Measurements from ENCODE around the gene SBF2.

GRCh38 chr11:10222399-10222798 is 71.6 kb downstream of the SBF2 start:
- TF ChIP-seq ZNF384 (IDR thresholded peaks at IDR 0.05) (no peak), FOXK2 (IDR thresholded peaks at IDR 0.05) (no peak), FOXM1 (IDR thresholded peaks at IDR 0.05; ENCODE audit: borderline replicate concordance) (no peak), SP1 (IDR thresholded peaks at IDR 0.05) (no peak), SUZ12 (IDR thresholded peaks at IDR 0.05) (no peak), NFRKB (IDR thresholded peaks at IDR 0.05) (no peak), ELF4 (IDR thresholded peaks at IDR 0.05) (no peak)
- TF ChIP-seq, protein P1, sequence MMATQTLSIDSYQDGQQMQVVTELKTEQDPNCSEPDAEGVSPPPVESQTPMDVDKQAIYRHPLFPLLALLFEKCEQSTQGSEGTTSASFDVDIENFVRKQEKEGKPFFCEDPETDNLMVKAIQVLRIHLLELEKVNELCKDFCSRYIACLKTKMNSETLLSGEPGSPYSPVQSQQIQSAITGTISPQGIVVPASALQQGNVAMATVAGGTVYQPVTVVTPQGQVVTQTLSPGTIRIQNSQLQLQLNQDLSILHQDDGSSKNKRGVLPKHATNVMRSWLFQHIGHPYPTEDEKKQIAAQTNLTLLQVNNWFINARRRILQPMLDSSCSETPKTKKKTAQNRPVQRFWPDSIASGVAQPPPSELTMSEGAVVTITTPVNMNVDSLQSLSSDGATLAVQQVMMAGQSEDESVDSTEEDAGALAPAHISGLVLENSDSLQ (IDR thresholded peaks at IDR 0.05), result no peak

All from HEK293T (cell line).